Measurements from ENCODE around the gene SLC38A1. TPM values are rescaled to one million over a fixed set of nuclear protein-coding genes. Genes with fewer than 3 reads are reported as not detected.

SLC38A1 gene
- polyA plus RNA-seq, 1 of the 3 experiments (the other 2 are of a cell fraction) = 20.7 TPM

GRCh38 chr12:46260913-46261476 is 7.8 kb downstream of the SLC38A1 start:
- H3K27me3 ChIP-seq (ENCODE audit: insufficient read depth) = no peaks in the 10 kb centered on the region
- ChIA-PET POLR2A (no interaction called here), CTCF (no interaction called here)
- H2AFZ ChIP-seq (ENCODE audit: low read depth) = no peak overlapping the region
- peaks cover 68% of the 10 kb centered on the region for H4K20me1 ChIP-seq (ENCODE audit: insufficient read depth)
- no peaks in the 10 kb centered on the region for H3K9me3 ChIP-seq
- 66% methylated on average over 2 of the region's 2 CpGs for WGBS (ENCODE audit: low lambda C conversion rate)
- no peak overlapping the region for H3K4me3 ChIP-seq (ENCODE audit: low read depth in 2 of 2, low read length in 1 of 2)
- peaks cover 11% of the 10 kb centered on the region for H3F3A ChIP-seq (replicated peaks; ENCODE audit: insufficient read depth)
- peaks cover 4 to 11% of the 10 kb centered on the region in 2 experiments for H3K36me3 ChIP-seq (replicated peaks in 1 of 2; ENCODE audit: control insufficient read depth in 1 of 2, insufficient read depth in 2 of 2, low read length in 1 of 2)
- no peaks in the 10 kb centered on the region for H3K9me2 ChIP-seq
- DNase-seq = no peak
- H3K9ac ChIP-seq = no peak overlapping the region
- peaks cover 30 to 40% of the 10 kb centered on the region in 2 experiments; a peak in 3 of 4 replicates for H3K4me1 ChIP-seq (ENCODE audit: control insufficient read depth in 1 of 2, insufficient read depth in 2 of 2, low read depth in 1 of 2, low read length in 1 of 2)
- peak overlapping the region; percentile 45; the same call in 1 of the 2 replicates for H3K4me2 ChIP-seq
- peaks cover 100% of the 10 kb centered on the region for H3K79me2 ChIP-seq (ENCODE audit: insufficient read depth)
- TF ChIP-seq NRF1 (IDR thresholded peaks at IDR 0.05; ENCODE audit: low read depth, low read length) (no peak), NFIC (IDR thresholded peaks at IDR 0.05; ENCODE audit: borderline replicate concordance) (no peak)
- peak overlapping the region; percentile 47 to 80; a peak in 3 of 4 replicates for H3K27ac ChIP-seq (ENCODE audit: low read depth in 2 of 2, low read length in 1 of 2)

- H3K4me1 ChIP-seq (ENCODE audit: control insufficient read depth in 1 of 2, insufficient read depth in 2 of 2, low read depth in 1 of 2, low read length in 1 of 2) = peaks cover 24 to 37% of the 10 kb centered on the region in 2 experiments; a peak in 3 of 4 replicates
- peaks cover 66% of the 10 kb centered on the region for H4K20me1 ChIP-seq (ENCODE audit: insufficient read depth)
- H3K9me2 ChIP-seq = no peaks in the 10 kb centered on the region
- H3K27ac ChIP-seq (ENCODE audit: low read depth in 2 of 2, low read length in 1 of 2) = peak overlapping the region; percentile 47 to 80
- no peak overlapping the region for H2AFZ ChIP-seq (ENCODE audit: low read depth)
- POLR2A ChIA-PET = no interaction called here
- peaks cover 100% of the 10 kb centered on the region for H3K79me2 ChIP-seq (ENCODE audit: insufficient read depth)
- H3F3A ChIP-seq (replicated peaks; ENCODE audit: insufficient read depth) = peaks cover 11% of the 10 kb centered on the region
- CTCF ChIA-PET = no interaction called here
- H3K36me3 ChIP-seq (replicated peaks in 1 of 2; ENCODE audit: control insufficient read depth in 1 of 2, insufficient read depth in 2 of 2, low read length in 1 of 2) = peaks cover 4 to 15% of the 10 kb centered on the region in 2 experiments
- DNase-seq = no peak
- H3K4me2 ChIP-seq = peak overlapping the region; percentile 45; the same call in 1 of the 2 replicates
- no peaks in the 10 kb centered on the region for H3K9me3 ChIP-seq
- WGBS (ENCODE audit: low lambda C conversion rate) = 66% methylated on average over 5 of the region's 5 CpGs
- H3K4me3 ChIP-seq (ENCODE audit: low read depth in 2 of 2, low read length in 1 of 2) = no peak overlapping the region
- no peaks in the 10 kb centered on the region for H3K27me3 ChIP-seq (ENCODE audit: insufficient read depth)
- TF ChIP-seq, protein P1, sequence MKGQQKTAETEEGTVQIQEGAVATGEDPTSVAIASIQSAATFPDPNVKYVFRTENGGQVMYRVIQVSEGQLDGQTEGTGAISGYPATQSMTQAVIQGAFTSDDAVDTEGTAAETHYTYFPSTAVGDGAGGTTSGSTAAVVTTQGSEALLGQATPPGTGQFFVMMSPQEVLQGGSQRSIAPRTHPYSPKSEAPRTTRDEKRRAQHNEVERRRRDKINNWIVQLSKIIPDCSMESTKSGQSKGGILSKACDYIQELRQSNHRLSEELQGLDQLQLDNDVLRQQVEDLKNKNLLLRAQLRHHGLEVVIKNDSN (IDR thresholded peaks at IDR 0.05; ENCODE audit: borderline replicate concordance, low read depth) = peak; percentile 53; the same call in 1 of the 2 replicates
- TF ChIP-seq, protein P2, sequence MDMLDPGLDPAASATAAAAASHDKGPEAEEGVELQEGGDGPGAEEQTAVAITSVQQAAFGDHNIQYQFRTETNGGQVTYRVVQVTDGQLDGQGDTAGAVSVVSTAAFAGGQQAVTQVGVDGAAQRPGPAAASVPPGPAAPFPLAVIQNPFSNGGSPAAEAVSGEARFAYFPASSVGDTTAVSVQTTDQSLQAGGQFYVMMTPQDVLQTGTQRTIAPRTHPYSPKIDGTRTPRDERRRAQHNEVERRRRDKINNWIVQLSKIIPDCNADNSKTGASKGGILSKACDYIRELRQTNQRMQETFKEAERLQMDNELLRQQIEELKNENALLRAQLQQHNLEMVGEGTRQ (IDR thresholded peaks at IDR 0.05; ENCODE audit: borderline replicate concordance, low read depth, low read length) = 0 out of 2 replicates have a peak, but pooled peaks have one; percentile 8
- TF ChIP-seq NFIC (IDR thresholded peaks at IDR 0.05; ENCODE audit: borderline replicate concordance) = peak; percentile 16; the same call in 1 of the 2 replicates
- no peak for TF ChIP-seq NRF1 (IDR thresholded peaks at IDR 0.05; ENCODE audit: low read depth, low read length)
- H3K9ac ChIP-seq = no peak overlapping the region
These were observed 8.5 kb downstream of the SLC38A1 start for GRCh38 chr12:46260124-46260912.

DNA sequence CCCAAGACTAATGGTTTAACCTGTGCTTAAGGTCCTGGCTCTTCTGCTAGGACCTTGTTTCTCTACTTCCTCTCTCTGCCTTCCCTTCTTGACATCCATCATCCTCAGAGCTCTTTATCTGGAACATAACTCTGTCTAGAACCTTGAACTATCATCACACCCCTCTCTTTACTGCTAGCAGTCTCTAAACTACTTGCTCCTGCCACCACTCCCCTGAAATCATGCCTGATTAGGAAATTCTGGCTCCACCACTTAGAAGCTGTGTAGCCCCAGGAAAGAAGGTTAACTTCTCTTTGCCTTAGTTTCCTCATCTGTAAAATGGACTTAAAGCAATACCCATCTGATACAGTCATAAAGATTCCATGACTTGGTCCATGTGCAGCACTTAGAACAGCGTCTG is 9.1 kb downstream of the SLC38A1 start:
- H3K4me2 ChIP-seq = no peak overlapping the region
- CTCF ChIA-PET = no interaction called here
- H3K9ac ChIP-seq = no peak overlapping the region
- no peaks in the 10 kb centered on the region for H3K27me3 ChIP-seq (ENCODE audit: insufficient read depth)
- peak overlapping the region; percentile 47 to 80; a peak in 3 of 4 replicates for H3K27ac ChIP-seq (ENCODE audit: low read depth in 2 of 2, low read length in 1 of 2)
- peaks cover 24 to 33% of the 10 kb centered on the region in 2 experiments; a peak in 3 of 4 replicates for H3K4me1 ChIP-seq (ENCODE audit: control insufficient read depth in 1 of 2, insufficient read depth in 2 of 2, low read depth in 1 of 2, low read length in 1 of 2)
- no peaks in the 10 kb centered on the region for H3K9me3 ChIP-seq
- H2AFZ ChIP-seq (ENCODE audit: low read depth) = no peak overlapping the region
- H3K9me2 ChIP-seq = no peaks in the 10 kb centered on the region
- POLR2A ChIA-PET = no interaction called here
- WGBS (ENCODE audit: low lambda C conversion rate) = 93% methylated on average over 1 of the region's 1 CpG
- peaks cover 100% of the 10 kb centered on the region for H3K79me2 ChIP-seq (ENCODE audit: insufficient read depth)
- peaks cover 11% of the 10 kb centered on the region for H3F3A ChIP-seq (replicated peaks; ENCODE audit: insufficient read depth)
- peaks cover 7 to 19% of the 10 kb centered on the region in 2 experiments for H3K36me3 ChIP-seq (replicated peaks in 1 of 2; ENCODE audit: control insufficient read depth in 1 of 2, insufficient read depth in 2 of 2, low read length in 1 of 2)
- H4K20me1 ChIP-seq (ENCODE audit: insufficient read depth) = peaks cover 63% of the 10 kb centered on the region
- H3K4me3 ChIP-seq (ENCODE audit: low read depth in 2 of 2, low read length in 1 of 2) = no peak overlapping the region
- no peak for DNase-seq
- TF ChIP-seq, protein P2 (IDR thresholded peaks at IDR 0.05; ENCODE audit: borderline replicate concordance, low read depth, low read length) = no peak
- TF ChIP-seq, protein P3, sequence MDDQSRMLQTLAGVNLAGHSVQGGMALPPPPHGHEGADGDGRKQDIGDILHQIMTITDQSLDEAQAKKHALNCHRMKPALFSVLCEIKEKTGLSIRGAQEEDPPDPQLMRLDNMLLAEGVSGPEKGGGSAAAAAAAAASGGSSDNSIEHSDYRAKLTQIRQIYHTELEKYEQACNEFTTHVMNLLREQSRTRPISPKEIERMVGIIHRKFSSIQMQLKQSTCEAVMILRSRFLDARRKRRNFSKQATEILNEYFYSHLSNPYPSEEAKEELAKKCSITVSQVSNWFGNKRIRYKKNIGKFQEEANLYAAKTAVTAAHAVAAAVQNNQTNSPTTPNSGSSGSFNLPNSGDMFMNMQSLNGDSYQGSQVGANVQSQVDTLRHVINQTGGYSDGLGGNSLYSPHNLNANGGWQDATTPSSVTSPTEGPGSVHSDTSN (IDR thresholded peaks at IDR 0.05) = no peak
- TF ChIP-seq GATA2 (CRISPR knock-in tag; IDR thresholded peaks at IDR 0.05) = no peak
- TF ChIP-seq MXI1 (IDR thresholded peaks at IDR 0.05; ENCODE audit: low read depth, low read length) = no peak
- TF ChIP-seq RAD21 (IDR thresholded peaks at IDR 0.05; ENCODE audit: low read length) = no peak
- TF ChIP-seq GABPA (IDR thresholded peaks at IDR 0.05; ENCODE audit: low read depth) = no peak
- TF ChIP-seq SMC3 (IDR thresholded peaks at IDR 0.05; ENCODE audit: low read depth, low read length) = no peak
- no peak for TF ChIP-seq RXRA (IDR thresholded peaks at IDR 0.05; ENCODE audit: borderline replicate concordance, low read depth)

All from SK-N-SH (cell line).